SU-DHL-6 (cell line): ENCODE results near the gene KRTAP12-1.

ENCODE experiments used
- CTCF ChIP-seq: fragments of 200-600 bp; sonication (generic); IDR thresholded peaks from one replicate; pipeline ENCODE4 v1.5.1; 2017; ENCODE audit warnings: antibody characterized with exemption, mild to moderate bottlenecking, low read length, moderate library complexity; ENCODE audit not compliant: insufficient read depth, poor library complexity, severe bottlenecking
- EZH2phosphoT487 ChIP-seq: fragments of 200-600 bp; sonication (generic), shearing (Covaris generic); conservative IDR thresholded peaks from 2 replicates; pipeline ENCODE4 v1.6.1; 2018; ENCODE audit warnings: mild to moderate bottlenecking, antibody characterized with exemption, low read length, moderate library complexity, mixed read lengths

DNA sequence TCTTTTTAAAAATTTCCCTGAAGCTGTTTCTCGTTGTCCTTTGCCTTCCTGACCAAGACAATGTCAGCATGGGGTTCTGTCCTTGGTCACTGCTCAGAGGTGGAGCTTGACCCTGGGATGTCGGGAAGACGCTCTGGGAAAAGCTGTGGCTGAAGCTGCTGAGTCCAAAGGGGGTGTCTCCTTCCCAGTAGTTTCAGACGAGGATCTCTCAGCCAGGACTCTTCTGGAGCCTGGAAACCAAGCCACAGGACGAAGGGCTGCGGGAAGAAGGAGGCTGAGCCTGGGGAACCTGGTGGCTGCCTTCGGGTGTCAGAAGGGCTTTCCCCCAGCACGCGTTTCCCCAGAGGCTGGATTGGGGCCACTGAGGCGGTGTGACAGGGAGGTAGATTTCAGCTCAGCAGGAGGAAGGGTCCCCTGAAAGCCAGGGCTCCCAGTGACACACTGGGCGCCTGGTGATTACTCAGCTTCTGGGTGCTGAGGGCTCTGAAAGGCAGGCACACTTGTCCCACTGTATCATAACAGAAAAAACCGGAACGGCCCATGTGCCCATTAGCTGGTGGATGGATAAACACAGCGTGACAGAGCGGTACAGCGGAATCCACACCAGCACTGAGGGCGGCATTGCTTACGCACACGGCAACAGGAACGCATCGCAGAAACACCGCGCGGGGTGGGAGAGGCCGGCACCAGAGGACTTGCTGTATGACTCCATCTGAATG, 5.0 kb upstream of the KRTAP12-1 start:
- TF ChIP-seq CTCF (no peak), EZH2phosphoT487 (no peak)
